H9 (cell line): ENCODE measurements around the gene DPF3. TPM values are rescaled to one million over a fixed set of nuclear protein-coding genes. Genes with fewer than 3 reads are reported as not detected.

Experiments
- DNase-seq: peaks from one replicate; pipeline ENCODE4 v3.0.0-alpha.2; 2017
- H2AFZ ChIP-seq: one replicate; pipeline ENCODE4 v1.6.1; 2013; ENCODE audit warnings: mild to moderate bottlenecking, low read length, control low read depth, moderate library complexity
- H2AK5ac ChIP-seq: 2 replicates; pipeline ENCODE4 v1.6.1; 2013; ENCODE audit warnings: low read length, control low read depth, mixed read lengths; ENCODE audit not compliant: insufficient read length
- H2BK120ac ChIP-seq: one replicate; pipeline ENCODE4 v1.6.1; 2013; ENCODE audit warnings: low read depth, mild to moderate bottlenecking, low read length, control low read depth, inconsistent platforms; ENCODE audit not compliant: poor library complexity, severe bottlenecking
- H2BK12ac ChIP-seq: 2 replicates; pipeline ENCODE4 v1.6.1; 2013; ENCODE audit warnings: low read length, control low read depth, mixed read lengths, low read depth; ENCODE audit not compliant: insufficient read length
- H2BK15ac ChIP-seq: 2 replicates; pipeline ENCODE4 v1.6.1; 2013; ENCODE audit warnings: low read depth, low read length, control low read depth
- H2BK20ac ChIP-seq: one replicate; pipeline ENCODE4 v1.6.1; 2013; ENCODE audit warnings: low read depth, mild to moderate bottlenecking, low read length, control low read depth, inconsistent platforms; ENCODE audit not compliant: poor library complexity, severe bottlenecking
- H2BK5ac ChIP-seq: 2 replicates; pipeline ENCODE4 v1.6.1; 2013; ENCODE audit warnings: low read length, control low read depth, mixed read lengths; ENCODE audit not compliant: insufficient read length
- H3K14ac ChIP-seq: 2 replicates; pipeline ENCODE4 v1.6.1; 2013; ENCODE audit warnings: low read length, control low read depth; ENCODE audit not compliant: insufficient read depth
- H3K18ac ChIP-seq: 2 replicates; pipeline ENCODE4 v1.6.1; 2013; ENCODE audit warnings: low read depth, mild to moderate bottlenecking, mixed read lengths, low read length, control low read depth; ENCODE audit not compliant: insufficient read length
- H3K23ac ChIP-seq: 2 replicates; pipeline ENCODE4 v1.6.1; 2013; ENCODE audit warnings: low read length, control low read depth, mixed read lengths, low read depth; ENCODE audit not compliant: insufficient read length
- H3K23me2 ChIP-seq: 2 replicates; pipeline ENCODE4 v1.6.1; 2013; ENCODE audit warnings: low read depth, mild to moderate bottlenecking, mixed read lengths, low read length, control low read depth; ENCODE audit not compliant: insufficient read length, poor library complexity, severe bottlenecking
- H3K27ac ChIP-seq: 2 replicates; pipeline ENCODE4 v1.5.1; 2013; ENCODE audit warnings: low read length, control low read depth, mixed read lengths, low read depth; ENCODE audit not compliant: insufficient read length
- H3K27me3 ChIP-seq: 2 replicates; pipeline ENCODE4 v1.6.1; 2013; ENCODE audit warnings: low read length, control low read depth, inconsistent platforms; ENCODE audit not compliant: insufficient read depth
- H3K4ac ChIP-seq: 2 replicates; pipeline ENCODE4 v1.6.1; 2013; ENCODE audit warnings: low read depth, mild to moderate bottlenecking, control low read depth, inconsistent platforms, low read length, moderate library complexity
- H3K4me1 ChIP-seq: 2 replicates; pipeline ENCODE4 v1.6.1; 2013; ENCODE audit warnings: low read length, control low read depth, inconsistent platforms; ENCODE audit not compliant: insufficient read depth
- H3K4me2 ChIP-seq: 2 replicates; pipeline ENCODE4 v1.6.1; 2013; ENCODE audit warnings: low read length, control low read depth, mixed read lengths; ENCODE audit not compliant: insufficient read length, insufficient read depth
- H3K56ac ChIP-seq: 2 replicates; pipeline ENCODE4 v1.6.1; 2013; ENCODE audit warnings: low read depth, mild to moderate bottlenecking, mixed read lengths, low read length, control low read depth; ENCODE audit not compliant: insufficient read length
- H3K79me1 ChIP-seq: 2 replicates; pipeline ENCODE4 v1.6.1; 2013; ENCODE audit warnings: low read depth, mild to moderate bottlenecking, moderate library complexity, low read length, control low read depth, inconsistent platforms; ENCODE audit not compliant: insufficient read depth, poor library complexity, severe bottlenecking
- H3K79me2 ChIP-seq: 2 replicates; pipeline ENCODE4 v1.6.1; 2013; ENCODE audit warnings: low read length, control low read depth, inconsistent platforms; ENCODE audit not compliant: insufficient read depth
- H3K9ac ChIP-seq: 2 replicates; pipeline ENCODE4 v1.6.1; 2013; ENCODE audit warnings: low read length, control low read depth, mixed read lengths; ENCODE audit not compliant: insufficient read length; ENCODE audit errors: extremely low read depth
- H3K9me3 ChIP-seq: one replicate; pipeline ENCODE4 v1.6.1; 2013; ENCODE audit warnings: low read depth, low read length, inconsistent platforms; ENCODE audit not compliant: control insufficient read depth
- H3T11ph ChIP-seq: one replicate; pipeline ENCODE4 v1.6.1; 2013; ENCODE audit warnings: mild to moderate bottlenecking, low read length, control low read depth, inconsistent platforms
- H4K20me1 ChIP-seq: one replicate; pipeline ENCODE4 v1.6.1; 2013; ENCODE audit not compliant: control insufficient read depth, insufficient read length, insufficient read depth
- H4K5ac ChIP-seq: 2 replicates; pipeline ENCODE4 v1.6.1; 2013; ENCODE audit warnings: low read depth, mild to moderate bottlenecking, mixed read lengths, low read length, control low read depth; ENCODE audit not compliant: insufficient read length
- H4K8ac ChIP-seq: replicated peaks from 2 replicates; pipeline ENCODE4 v1.6.1; 2013; ENCODE audit warnings: low read length, control low read depth, mixed read lengths, low read depth; ENCODE audit not compliant: insufficient read length
- H4K91ac ChIP-seq: 2 replicates; pipeline ENCODE4 v1.6.1; 2013; ENCODE audit warnings: low read depth, mild to moderate bottlenecking, moderate library complexity, mixed read lengths, low read length, control low read depth; ENCODE audit not compliant: insufficient read length
- H3K27ac Mint-ChIP-seq, 3 experiments: 2 replicates in 2 of 3; 3 replicates in 1 of 3; pipeline ENCODE4 v1.8.0; 2020 to 2021; ENCODE audit warnings: mixed read lengths in 3 of 3, mild to moderate bottlenecking in 1 of 3, moderate library complexity in 1 of 3
- H3K27me3 Mint-ChIP-seq: 2 replicates; pipeline ENCODE4 v1.8.0; 2021; ENCODE audit warnings: low read depth, mild to moderate bottlenecking, moderate library complexity, mixed read lengths
- H3K36me3 Mint-ChIP-seq, 3 experiments: 2 replicates in 2 of 3; 3 replicates in 1 of 3; pipeline ENCODE4 v1.8.0; 2020 to 2021; ENCODE audit warnings: low read depth in 3 of 3, mixed read lengths in 3 of 3; ENCODE audit not compliant: insufficient read depth in 1 of 3
- H3K4me1 Mint-ChIP-seq, 2 experiments: 2 replicates each; pipeline ENCODE4 v1.8.0; 2020; ENCODE audit warnings: mixed read lengths in 2 of 2
- H3K4me3 Mint-ChIP-seq, 2 experiments: 2 replicates in 1 of 2; 3 replicates in 1 of 2; pipeline ENCODE4 v1.8.0; 2020 to 2021; ENCODE audit warnings: mild to moderate bottlenecking in 2 of 2, mixed read lengths in 2 of 2, moderate library complexity in 1 of 2
- H3K9me3 Mint-ChIP-seq, 2 experiments: 2 replicates in 1 of 2; 3 replicates in 1 of 2; pipeline ENCODE4 v1.8.0; 2020; ENCODE audit warnings: mild to moderate bottlenecking in 2 of 2, mixed read lengths in 2 of 2, moderate library complexity in 1 of 2
- CTCF ChIP-seq: fragments of 200-600 bp; sonication (generic); conservative IDR thresholded peaks from 3 replicates; pipeline ENCODE4 v1.8.0; 2021; ENCODE audit warnings: antibody characterized with exemption, mild to moderate bottlenecking
- WGBS: extraction: QIAGEN DNeasy Blood & Tissue Kit; methylation state at CpG from one replicate; pipeline ENCODE4 v1.1.7; 2013; ENCODE audit warnings: missing lambda C conversion rate, low lambda C conversion rate, mixed read lengths; ENCODE audit not compliant: insufficient read length; ENCODE audit errors: extremely low coverage; 5-methylcytosine and 5-hydroxymethylcytosine counted together
- total RNA-seq: library from RNA; stranded (reverse); gene quantifications from 2 replicates; pipeline ENCODE4 v1.2.1, GENCODE V29; 2021

Gene DPF3
- total RNA-seq, 1 experiment from 2014 or later: not detected

GRCh38 chr14:72599579-72600470, 294.1 kb downstream of the DPF3 start:
- no peak overlapping the region for H3K14ac ChIP-seq
- peaks cover 23 to 28% of the 10 kb centered on the region in 2 experiments for H3K4me1 Mint-ChIP-seq
- no peak for TF ChIP-seq CTCF
- H4K91ac ChIP-seq: no peak overlapping the region
- H2BK5ac ChIP-seq: no peak overlapping the region
- H2BK15ac ChIP-seq: no peak overlapping the region
- no peaks in the 10 kb centered on the region for H3K23me2 ChIP-seq
- no peak overlapping the region for H4K8ac ChIP-seq
- no peak overlapping the region for H3K9ac ChIP-seq
- H3T11ph ChIP-seq: no peak overlapping the region
- no CpG with 5 or more reads among the region's 16 CpGs for WGBS
- H3K9me3 ChIP-seq: no peaks in the 10 kb centered on the region
- peak overlapping the region in 1 of 3 experiments; percentile 41; a peak in 2 of 7 replicates for H3K27ac Mint-ChIP-seq
- no peak overlapping the region for H2BK12ac ChIP-seq
- no peaks in the 10 kb centered on the region; a peak in 1 of 5 replicates for H3K9me3 Mint-ChIP-seq
- no peak overlapping the region for H2BK120ac ChIP-seq
- H3K18ac ChIP-seq: no peak overlapping the region
- H2BK20ac ChIP-seq: no peak overlapping the region
- no peak overlapping the region for H3K27ac ChIP-seq
- H3K27me3 Mint-ChIP-seq: peaks cover 4% of the 10 kb centered on the region; the same call in 1 of the 2 replicates
- H3K4me3 Mint-ChIP-seq: peak overlapping the region in 1 of 2 experiments; percentile 47; a peak in 1 of 5 replicates
- no peaks in the 10 kb centered on the region for H3K36me3 Mint-ChIP-seq
- H3K4ac ChIP-seq: no peak overlapping the region
- no peak overlapping the region for H4K5ac ChIP-seq
- H3K23ac ChIP-seq: no peak overlapping the region
- H3K27me3 ChIP-seq: no peaks in the 10 kb centered on the region
- no peak overlapping the region for H3K56ac ChIP-seq
- no peaks in the 10 kb centered on the region for H3K79me2 ChIP-seq
- no peak overlapping the region for H2AFZ ChIP-seq
- H3K4me2 ChIP-seq: no peak overlapping the region
- no peaks in the 10 kb centered on the region for H4K20me1 ChIP-seq
- no peaks in the 10 kb centered on the region; the same call in 1 of the 2 replicates for H3K4me1 ChIP-seq
- no peak for DNase-seq
- no peak overlapping the region for H2AK5ac ChIP-seq
- no peaks in the 10 kb centered on the region for H3K79me1 ChIP-seq
